AG09309 (cell line): ENCODE results near the gene TPK1.

Experiments used
- DNase-seq: peaks from one replicate; pipeline ENCODE4 v3.0.0-alpha.2; 2010; ENCODE audit warnings: low read depth
- H3K4me3 ChIP-seq: 2 replicates; pipeline ENCODE4 v1.5.1; 2011; ENCODE audit warnings: mild to moderate bottlenecking, low read depth, low read length, moderate library complexity; ENCODE audit not compliant: control insufficient read depth
- CTCF ChIP-seq: IDR thresholded peaks from 2 replicates; pipeline ENCODE4 v1.5.1; 2011; ENCODE audit warnings: mild to moderate bottlenecking, low read depth, low read length, inconsistent platforms; ENCODE audit not compliant: insufficient read depth, control insufficient read depth; ENCODE audit errors: missing control alignments

TPK1 gene

GRCh38 chr7:144629011-144629410, 206.8 kb downstream of the TPK1 start:
- no peak for TF ChIP-seq CTCF
- no peak for DNase-seq

DNA sequence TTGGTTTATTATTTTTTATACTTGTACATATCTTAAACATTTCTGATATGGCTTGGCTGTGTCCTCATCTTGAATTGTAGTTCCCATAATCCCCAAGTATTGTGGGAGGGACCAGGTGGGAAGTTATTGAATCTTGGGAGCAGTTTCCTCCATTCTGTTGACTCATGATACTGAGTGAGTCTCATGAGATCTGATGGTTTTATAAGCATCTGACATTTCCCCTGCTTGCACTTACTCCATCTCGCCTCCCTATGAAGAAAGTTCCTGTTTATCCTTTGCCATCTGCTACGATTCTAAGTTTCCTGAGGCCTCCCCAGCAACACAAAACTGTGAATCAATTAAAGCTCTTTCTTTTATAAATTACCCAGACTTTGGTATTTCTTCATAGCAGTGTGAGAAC, 207.7 kb downstream of the TPK1 start:
- no peak for TF ChIP-seq CTCF
- DNase-seq = no peak
- H3K4me3 ChIP-seq = no peak overlapping the region

More at GRCh38 chr7:144629011-144629410, 206.8 kb downstream of the TPK1 start:
- no peak overlapping the region for H3K4me3 ChIP-seq

DNA sequence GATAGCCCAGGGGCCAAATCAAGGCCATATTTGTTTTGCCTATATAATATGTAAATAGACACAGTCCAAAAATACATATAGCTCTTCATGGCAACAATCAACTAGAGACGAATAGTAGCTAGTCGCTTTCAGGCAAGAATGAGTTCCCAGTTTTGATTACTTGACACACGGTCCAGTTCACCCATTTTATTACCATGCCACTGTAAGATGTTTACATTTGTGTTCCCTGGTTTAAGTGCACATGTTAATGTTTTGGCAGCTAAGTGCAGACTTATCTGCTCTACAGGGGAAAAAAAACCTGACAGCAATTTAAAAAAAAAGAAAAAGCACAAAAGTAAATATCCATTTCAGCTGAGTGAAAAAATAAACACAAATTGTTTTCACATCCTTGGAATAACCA, 213.1 kb downstream of the TPK1 start:
- no peak for DNase-seq
- no peak overlapping the region for H3K4me3 ChIP-seq
- no peak for TF ChIP-seq CTCF

- TF ChIP-seq CTCF = no peak
- H3K4me3 ChIP-seq = no peak overlapping the region
- DNase-seq = no peak
These were observed 229.6 kb downstream of the TPK1 start for GRCh38 chr7:144606261-144606660.

DNA sequence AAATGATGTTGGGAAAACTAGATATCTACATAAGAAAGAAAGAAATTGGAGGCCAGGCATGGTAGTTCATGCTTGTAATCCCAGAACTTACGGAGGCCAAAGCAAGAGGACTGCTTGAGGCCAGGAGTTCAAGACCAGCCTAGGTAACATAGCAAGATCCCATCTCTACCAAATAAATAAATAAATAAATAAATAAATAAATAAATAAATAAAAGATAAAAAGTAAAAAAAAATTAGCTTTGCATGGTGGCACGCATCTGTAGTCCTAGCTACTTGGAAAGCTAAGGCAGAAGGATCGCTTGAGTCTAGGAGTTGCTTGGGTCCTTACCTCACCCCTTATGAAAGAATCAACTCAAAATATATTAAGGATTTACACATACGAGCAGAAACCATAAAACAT, 238.9 kb downstream of the TPK1 start:
- no peak for TF ChIP-seq CTCF
- H3K4me3 ChIP-seq = no peak overlapping the region
- DNase-seq = no peak

GRCh38 chr7:144594580-144594979, 241.3 kb downstream of the TPK1 start:
- no peak for TF ChIP-seq CTCF
- DNase-seq = no peak
- H3K4me3 ChIP-seq = no peak overlapping the region

GRCh38 chr7:144588559-144589051, 247.2 kb downstream of the TPK1 start:
- no peak overlapping the region for H3K4me3 ChIP-seq
- DNase-seq = no peak
- no peak for TF ChIP-seq CTCF
